Measurements from ENCODE around the gene GPR137C.

The GPR137C gene

DNA sequence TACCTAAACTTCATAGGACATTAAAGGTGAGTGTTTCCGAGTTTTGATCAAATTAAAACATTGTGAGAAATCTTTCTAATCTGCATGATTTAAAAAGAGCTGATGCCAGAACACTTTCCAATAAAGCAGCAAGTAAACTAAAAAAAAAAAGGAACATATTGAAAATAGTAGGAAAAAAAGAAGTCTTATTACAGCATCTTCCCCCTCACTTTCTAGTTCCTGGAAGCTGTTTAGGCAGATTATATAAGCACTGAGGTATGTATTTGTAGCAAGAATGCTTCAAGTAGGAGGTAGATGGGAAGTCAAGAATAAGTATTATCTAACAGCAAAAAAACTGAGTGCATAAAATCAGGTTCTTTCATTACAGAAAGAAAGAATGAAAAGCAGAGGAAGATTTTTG lies 96.9 kb downstream of the GPR137C start:
- TF ChIP-seq CTCF (IDR thresholded peaks at IDR 0.05): no peak
- no peak overlapping the region for H3K4me2 ChIP-seq (ENCODE audit: low read length)
- H3K27ac ChIP-seq: no peak overlapping the region
- H3K36me3 ChIP-seq (ENCODE audit: control insufficient read depth, insufficient read depth, low read length): no peaks in the 10 kb centered on the region
- no peak overlapping the region for H3K9ac ChIP-seq
- H3K4me3 ChIP-seq (ENCODE audit: low read depth, low read length): no peak overlapping the region
- H3K9me3 ChIP-seq (ENCODE audit: control insufficient read depth, low read length): no peaks in the 10 kb centered on the region
- no peaks in the 10 kb centered on the region for H3K4me1 ChIP-seq
- no peak overlapping the region for H2AFZ ChIP-seq
- no peaks in the 10 kb centered on the region for H3K79me2 ChIP-seq
- H3K27me3 ChIP-seq (ENCODE audit: control insufficient read depth, insufficient read depth, low read length): no peaks in the 10 kb centered on the region

DNA sequence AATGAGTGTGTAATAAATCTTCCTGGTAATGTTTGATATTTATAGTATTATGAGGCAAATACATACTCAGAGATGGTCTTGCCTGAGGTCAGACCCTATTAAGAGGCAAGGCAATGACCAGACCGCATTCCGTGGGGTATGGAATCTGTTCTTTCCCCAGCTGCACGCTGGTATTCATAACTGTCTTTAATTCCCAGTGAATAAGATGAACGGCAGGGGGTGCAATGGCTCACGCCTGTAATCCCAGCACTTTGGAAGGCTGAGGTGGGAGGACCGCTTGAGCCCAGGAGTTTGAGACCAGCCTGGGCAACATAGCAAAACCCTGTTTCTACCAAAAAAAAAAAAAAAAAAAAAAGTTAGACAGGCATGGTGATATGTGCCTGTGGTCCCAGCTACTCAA lies 98.1 kb downstream of the GPR137C start:
- Histone ChIP-seq H2AFZ (no peak overlapping the region), H3K9ac (no peak overlapping the region), H3K27me3 (ENCODE audit: control insufficient read depth, insufficient read depth, low read length) (no peaks in the 10 kb centered on the region), H3K27ac (no peak overlapping the region), H3K4me1 (no peaks in the 10 kb centered on the region), H3K79me2 (no peaks in the 10 kb centered on the region), H3K36me3 (ENCODE audit: control insufficient read depth, insufficient read depth, low read length) (no peaks in the 10 kb centered on the region), H3K4me2 (ENCODE audit: low read length) (no peak overlapping the region), H3K9me3 (ENCODE audit: control insufficient read depth, low read length) (no peaks in the 10 kb centered on the region), H3K4me3 (ENCODE audit: low read depth, low read length) (no peak overlapping the region)
- TF ChIP-seq CTCF (IDR thresholded peaks at IDR 0.05): no peak

- Histone ChIP-seq H2AFZ (no peak overlapping the region), H3K79me2 (no peaks in the 10 kb centered on the region), H3K9ac (no peak overlapping the region), H3K36me3 (ENCODE audit: control insufficient read depth, insufficient read depth, low read length) (no peaks in the 10 kb centered on the region), H3K4me1 (no peaks in the 10 kb centered on the region), H3K4me2 (ENCODE audit: low read length) (no peak overlapping the region), H3K27me3 (ENCODE audit: control insufficient read depth, insufficient read depth, low read length) (no peaks in the 10 kb centered on the region), H3K9me3 (ENCODE audit: control insufficient read depth, low read length) (no peaks in the 10 kb centered on the region), H3K4me3 (ENCODE audit: low read depth, low read length) (no peak overlapping the region), H3K27ac (no peak overlapping the region)
- no peak for TF ChIP-seq CTCF (IDR thresholded peaks at IDR 0.05)
Measured at GRCh38 chr14:52656905-52657304, 104.3 kb downstream of the GPR137C start.

DNA sequence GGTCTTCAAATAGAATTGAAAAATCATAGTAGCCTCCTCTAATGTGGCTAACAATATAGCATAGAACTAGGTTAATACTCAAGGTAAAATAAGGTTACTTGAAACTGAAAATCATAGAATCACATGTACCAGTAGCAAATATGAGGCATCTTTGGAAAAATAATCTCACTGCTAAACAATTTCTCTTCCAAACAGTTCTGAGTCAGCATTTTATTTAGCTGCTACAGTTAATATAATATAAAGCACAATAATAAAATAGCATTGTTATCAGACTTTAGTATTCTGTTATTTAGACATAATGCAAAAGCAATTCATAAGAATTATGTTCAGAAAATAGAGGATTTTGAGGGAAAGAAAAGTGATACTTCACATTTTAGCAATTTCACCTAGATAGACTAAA lies 107.7 kb downstream of the GPR137C start:
- Histone ChIP-seq H3K27me3 (ENCODE audit: control insufficient read depth, insufficient read depth, low read length) (no peaks in the 10 kb centered on the region), H3K79me2 (no peaks in the 10 kb centered on the region), H3K27ac (no peak overlapping the region), H3K4me2 (ENCODE audit: low read length) (no peak overlapping the region), H3K4me3 (ENCODE audit: low read depth, low read length) (no peak overlapping the region), H2AFZ (no peak overlapping the region), H3K4me1 (no peaks in the 10 kb centered on the region), H3K36me3 (ENCODE audit: control insufficient read depth, insufficient read depth, low read length) (no peaks in the 10 kb centered on the region), H3K9ac (no peak overlapping the region), H3K9me3 (ENCODE audit: control insufficient read depth, low read length) (no peaks in the 10 kb centered on the region)
- TF ChIP-seq CTCF (IDR thresholded peaks at IDR 0.05): no peak

DNA sequence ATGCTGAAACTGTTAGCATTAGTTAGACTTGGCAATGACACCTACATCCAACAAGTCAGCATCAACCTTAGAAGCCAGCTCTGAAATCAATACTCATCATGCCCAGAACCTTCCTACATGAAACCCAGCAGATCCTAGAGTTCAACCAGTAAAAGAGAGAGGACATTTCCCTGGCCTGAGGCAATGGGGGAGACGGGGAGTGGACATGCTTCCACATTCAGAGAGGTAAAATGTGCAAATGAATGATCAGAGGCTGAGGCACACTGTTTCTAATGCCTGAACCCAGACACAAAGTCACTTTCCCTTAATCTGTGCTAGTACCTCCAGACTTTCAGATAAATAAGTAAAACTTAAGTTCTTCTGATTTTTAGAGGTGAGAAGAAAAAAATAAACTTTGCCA lies 108.2 kb downstream of the GPR137C start:
- Histone ChIP-seq H3K27me3 (ENCODE audit: control insufficient read depth, insufficient read depth, low read length) (no peaks in the 10 kb centered on the region), H3K79me2 (no peaks in the 10 kb centered on the region), H3K4me2 (ENCODE audit: low read length) (no peak overlapping the region), H3K4me1 (no peaks in the 10 kb centered on the region), H3K9me3 (ENCODE audit: control insufficient read depth, low read length) (no peaks in the 10 kb centered on the region), H3K27ac (no peak overlapping the region), H3K36me3 (ENCODE audit: control insufficient read depth, insufficient read depth, low read length) (no peaks in the 10 kb centered on the region), H3K9ac (no peak overlapping the region), H3K4me3 (ENCODE audit: low read depth, low read length) (no peak overlapping the region), H2AFZ (no peak overlapping the region)
- TF ChIP-seq CTCF (IDR thresholded peaks at IDR 0.05): no peak
